Measurements from ENCODE around the gene MAST4. TPM values are rescaled to one million over a fixed set of nuclear protein-coding genes. Genes with fewer than 3 reads are reported as not detected.

MAST4 gene
- total RNA-seq, 1 donor, result 12.7 TPM

DNA sequence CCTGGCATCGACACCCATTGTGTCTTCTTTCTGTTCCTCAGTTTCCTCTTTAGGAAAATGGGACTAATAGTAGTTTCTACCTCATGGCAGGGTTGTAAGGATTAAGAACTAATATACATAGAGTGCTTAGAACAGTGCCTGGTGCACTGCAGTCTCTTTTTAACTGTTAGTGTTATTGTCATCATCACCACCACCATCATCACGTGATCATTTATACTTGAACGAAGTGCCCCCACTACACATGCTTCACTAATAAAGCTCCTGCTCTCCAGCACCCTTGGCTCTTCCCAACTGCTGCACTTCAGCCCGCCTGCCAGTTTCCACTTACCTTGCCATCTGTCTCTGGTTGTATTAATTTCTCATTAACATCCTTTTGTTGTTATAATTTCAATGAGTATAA, 35.8 kb upstream of the MAST4 start:
- Histone ChIP-seq H3K27ac (ENCODE audit: low read depth, low read length) (no peak overlapping the region), H3K4me3 (ENCODE audit: insufficient read depth, low read length) (no peak overlapping the region), H3K36me3 (ENCODE audit: insufficient read depth, low read length) (no peaks in the 10 kb centered on the region), H3K4me2 (ENCODE audit: insufficient read depth, low read length) (no peak overlapping the region), H3K27me3 (ENCODE audit: insufficient read depth, low read length) (no peaks in the 10 kb centered on the region), H3K79me2 (ENCODE audit: insufficient read depth, low read length) (no peaks in the 10 kb centered on the region), H2AFZ (ENCODE audit: low read length) (no peak overlapping the region), H3K4me1 (ENCODE audit: insufficient read depth, low read length) (no peaks in the 10 kb centered on the region), H4K20me1 (ENCODE audit: insufficient read depth, low read length) (no peaks in the 10 kb centered on the region), H3K9me3 (ENCODE audit: low read depth, low read length) (no peaks in the 10 kb centered on the region)
- DNase-seq (ENCODE audit: insufficient read length, low spot score, missing footprints), result peak; percentile 5
- TF ChIP-seq, protein P1, sequence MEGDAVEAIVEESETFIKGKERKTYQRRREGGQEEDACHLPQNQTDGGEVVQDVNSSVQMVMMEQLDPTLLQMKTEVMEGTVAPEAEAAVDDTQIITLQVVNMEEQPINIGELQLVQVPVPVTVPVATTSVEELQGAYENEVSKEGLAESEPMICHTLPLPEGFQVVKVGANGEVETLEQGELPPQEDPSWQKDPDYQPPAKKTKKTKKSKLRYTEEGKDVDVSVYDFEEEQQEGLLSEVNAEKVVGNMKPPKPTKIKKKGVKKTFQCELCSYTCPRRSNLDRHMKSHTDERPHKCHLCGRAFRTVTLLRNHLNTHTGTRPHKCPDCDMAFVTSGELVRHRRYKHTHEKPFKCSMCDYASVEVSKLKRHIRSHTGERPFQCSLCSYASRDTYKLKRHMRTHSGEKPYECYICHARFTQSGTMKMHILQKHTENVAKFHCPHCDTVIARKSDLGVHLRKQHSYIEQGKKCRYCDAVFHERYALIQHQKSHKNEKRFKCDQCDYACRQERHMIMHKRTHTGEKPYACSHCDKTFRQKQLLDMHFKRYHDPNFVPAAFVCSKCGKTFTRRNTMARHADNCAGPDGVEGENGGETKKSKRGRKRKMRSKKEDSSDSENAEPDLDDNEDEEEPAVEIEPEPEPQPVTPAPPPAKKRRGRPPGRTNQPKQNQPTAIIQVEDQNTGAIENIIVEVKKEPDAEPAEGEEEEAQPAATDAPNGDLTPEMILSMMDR (IDR thresholded peaks at IDR 0.05; ENCODE audit: extremely low read depth, low read depth, low read length), result no peak

DNA sequence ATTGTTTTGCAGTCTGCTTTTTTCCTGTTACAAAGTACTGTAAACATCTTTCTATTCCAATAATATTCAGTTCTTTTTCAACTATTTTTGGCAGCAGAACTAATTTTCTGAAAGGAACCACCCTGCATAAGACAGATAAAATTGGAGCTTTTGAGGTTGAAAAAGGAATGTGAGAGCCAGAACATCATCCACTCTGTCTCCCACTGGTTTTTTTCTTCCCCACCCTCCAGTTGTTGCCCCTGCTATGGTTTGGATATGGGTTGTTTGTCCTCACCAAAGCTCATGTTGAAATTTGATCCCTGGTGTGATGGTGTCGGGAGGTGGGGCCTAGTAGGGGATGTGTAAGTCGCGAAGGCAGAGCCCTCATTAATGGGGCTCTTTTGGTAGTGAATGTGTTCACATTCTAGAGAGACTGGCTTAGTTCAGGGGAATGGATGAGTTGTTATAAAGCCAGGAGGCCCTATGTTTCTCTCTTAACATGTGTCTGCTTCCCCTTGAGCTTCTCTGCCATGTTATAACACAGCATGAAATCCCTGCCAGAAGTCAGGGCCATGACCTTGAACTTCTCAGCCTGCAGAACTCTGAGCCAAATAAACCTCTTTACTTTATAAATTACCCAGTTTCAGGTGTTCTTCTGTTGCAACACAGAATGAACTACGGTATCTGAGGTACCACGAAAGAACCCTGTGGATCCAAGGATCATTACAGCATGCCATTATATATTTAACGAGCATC, 34.8 kb upstream of the MAST4 start:
- Histone ChIP-seq H3K9me3 (ENCODE audit: low read depth, low read length) (no peaks in the 10 kb centered on the region), H3K79me2 (ENCODE audit: insufficient read depth, low read length) (no peaks in the 10 kb centered on the region), H3K4me1 (ENCODE audit: insufficient read depth, low read length) (no peaks in the 10 kb centered on the region), H3K4me3 (ENCODE audit: insufficient read depth, low read length) (no peak overlapping the region), H2AFZ (ENCODE audit: low read length) (no peak overlapping the region), H4K20me1 (ENCODE audit: insufficient read depth, low read length) (no peaks in the 10 kb centered on the region), H3K36me3 (ENCODE audit: insufficient read depth, low read length) (no peaks in the 10 kb centered on the region), H3K27ac (ENCODE audit: low read depth, low read length) (no peak overlapping the region), H3K27me3 (ENCODE audit: insufficient read depth, low read length) (no peaks in the 10 kb centered on the region), H3K4me2 (ENCODE audit: insufficient read depth, low read length) (no peak overlapping the region)
- DNase-seq (ENCODE audit: insufficient read length, low spot score, missing footprints), result no peak
- TF ChIP-seq, protein P1 (IDR thresholded peaks at IDR 0.05; ENCODE audit: extremely low read depth, low read depth, low read length), result no peak

DNA sequence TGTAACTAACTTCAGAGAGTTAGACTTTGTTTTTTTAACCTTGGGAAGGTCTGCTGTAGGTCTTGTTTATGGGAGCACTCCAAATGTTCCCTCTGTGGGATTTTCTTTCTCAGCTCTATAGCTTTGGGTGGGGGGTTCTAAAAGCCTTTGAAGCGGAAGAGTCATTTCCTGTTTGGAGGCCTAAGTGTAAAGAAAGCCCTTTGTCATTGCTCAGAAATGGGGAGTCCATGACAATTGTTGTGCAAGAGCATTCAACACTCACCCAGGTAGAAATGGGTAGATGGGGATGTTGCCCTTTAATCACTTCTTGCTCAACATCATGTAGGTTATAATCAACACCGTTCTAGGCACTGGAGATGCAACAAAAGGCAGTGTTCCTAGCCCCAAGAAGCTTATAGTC, 30.3 kb upstream of the MAST4 start:
- Histone ChIP-seq H3K27ac (ENCODE audit: low read depth, low read length) (no peak overlapping the region), H2AFZ (ENCODE audit: low read length) (no peak overlapping the region), H3K4me2 (ENCODE audit: insufficient read depth, low read length) (no peak overlapping the region), H3K4me1 (ENCODE audit: insufficient read depth, low read length) (no peaks in the 10 kb centered on the region), H4K20me1 (ENCODE audit: insufficient read depth, low read length) (no peaks in the 10 kb centered on the region), H3K9me3 (ENCODE audit: low read depth, low read length) (no peaks in the 10 kb centered on the region), H3K27me3 (ENCODE audit: insufficient read depth, low read length) (peaks cover 6% of the 10 kb centered on the region), H3K4me3 (ENCODE audit: insufficient read depth, low read length) (no peak overlapping the region), H3K36me3 (ENCODE audit: insufficient read depth, low read length) (no peaks in the 10 kb centered on the region), H3K79me2 (ENCODE audit: insufficient read depth, low read length) (no peaks in the 10 kb centered on the region)
- no peak for DNase-seq (ENCODE audit: insufficient read length, low spot score, missing footprints)
- TF ChIP-seq, protein P1 (IDR thresholded peaks at IDR 0.05; ENCODE audit: extremely low read depth, low read depth, low read length), result no peak

DNA sequence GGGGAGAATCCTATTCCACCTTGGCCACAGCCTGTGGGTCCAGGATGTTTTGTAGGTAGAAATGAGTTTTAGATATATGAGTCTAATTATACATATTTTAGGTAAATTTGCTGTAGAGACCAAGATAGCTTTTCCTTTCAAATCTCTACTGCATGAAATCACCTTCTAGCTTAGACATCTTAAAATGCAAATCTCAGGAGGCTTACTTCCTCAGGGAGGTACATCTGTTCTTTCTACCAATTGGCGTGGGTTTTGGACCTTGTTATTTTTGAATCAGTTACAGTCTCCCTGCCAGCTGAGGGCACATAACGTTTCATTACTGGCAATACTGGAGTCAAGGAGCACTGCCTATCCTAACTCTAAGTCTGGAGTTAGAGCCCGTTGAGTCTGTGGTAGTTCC, 28.7 kb upstream of the MAST4 start:
- H3K9me3 ChIP-seq (ENCODE audit: low read depth, low read length), result no peaks in the 10 kb centered on the region
- no peak overlapping the region for H3K27ac ChIP-seq (ENCODE audit: low read depth, low read length)
- DNase-seq (ENCODE audit: insufficient read length, low spot score, missing footprints), result no peak
- no peaks in the 10 kb centered on the region for H3K79me2 ChIP-seq (ENCODE audit: insufficient read depth, low read length)
- TF ChIP-seq, protein P1 (IDR thresholded peaks at IDR 0.05; ENCODE audit: extremely low read depth, low read depth, low read length), result no peak
- no peak overlapping the region for H3K4me3 ChIP-seq (ENCODE audit: insufficient read depth, low read length)
- H4K20me1 ChIP-seq (ENCODE audit: insufficient read depth, low read length), result no peaks in the 10 kb centered on the region
- no peaks in the 10 kb centered on the region for H3K4me1 ChIP-seq (ENCODE audit: insufficient read depth, low read length)
- peaks cover 7% of the 10 kb centered on the region for H3K27me3 ChIP-seq (ENCODE audit: insufficient read depth, low read length)
- no peak overlapping the region for H3K4me2 ChIP-seq (ENCODE audit: insufficient read depth, low read length)
- no peaks in the 10 kb centered on the region for H3K36me3 ChIP-seq (ENCODE audit: insufficient read depth, low read length)
- H2AFZ ChIP-seq (ENCODE audit: low read length), result no peak overlapping the region
